ENCODE measurements around the gene MYF6.
"Not testable (repeated sequence)": the region's sequence is repeated elsewhere in the genome, so short reads cannot be mapped to it uniquely, and the experiment has no call there.

The MYF6 gene

GRCh38 chr12:80707126-80707829 lies at the start of gene MYF6:
TSS of gene MYF6 (plus strand) at chr12:80707634. CDS start at chr12:80707720, 86 bp downstream.
- DNase-seq (ENCODE audit: low read depth): no peak

GRCh38 chr12:80659512-80660063 lies 47.8 kb upstream of the MYF6 start:
- no peak for DNase-seq (ENCODE audit: low read depth)

- no peak for DNase-seq (ENCODE audit: low read depth)
These were observed 44.8 kb upstream of the MYF6 start for GRCh38 chr12:80662586-80662985.

GRCh38 chr12:80670214-80670613 lies 37.2 kb upstream of the MYF6 start:
- no peak for DNase-seq (ENCODE audit: low read depth)

- DNase-seq (ENCODE audit: low read depth): not testable (repeated sequence)
These were observed 31.3 kb upstream of the MYF6 start for GRCh38 chr12:80676042-80676636.

- no peak for DNase-seq (ENCODE audit: low read depth)
These were observed 30.6 kb upstream of the MYF6 start for GRCh38 chr12:80676856-80677255.

GRCh38 chr12:80677994-80678393 lies 29.4 kb upstream of the MYF6 start:
- DNase-seq (ENCODE audit: low read depth): no peak

GRCh38 chr12:80679346-80680131 lies 27.9 kb upstream of the MYF6 start:
- DNase-seq (ENCODE audit: low read depth): no peak

GRCh38 chr12:80681287-80681686 lies 26.1 kb upstream of the MYF6 start:
- no peak for DNase-seq (ENCODE audit: low read depth)

GRCh38 chr12:80681786-80682185 lies 25.6 kb upstream of the MYF6 start:
- no peak for DNase-seq (ENCODE audit: low read depth)

- DNase-seq (ENCODE audit: low read depth): no peak
These were observed 23.3 kb upstream of the MYF6 start for GRCh38 chr12:80684077-80684495.

- DNase-seq (ENCODE audit: low read depth): no peak
These were observed 17.3 kb upstream of the MYF6 start for GRCh38 chr12:80690090-80690489.

- DNase-seq (ENCODE audit: low read depth): no peak
These were observed 16.9 kb upstream of the MYF6 start for GRCh38 chr12:80690513-80690912.

- DNase-seq (ENCODE audit: low read depth): no peak
These were observed 15.3 kb upstream of the MYF6 start for GRCh38 chr12:80692114-80692513.

- DNase-seq (ENCODE audit: low read depth): no peak
These were observed 10.1 kb upstream of the MYF6 start for GRCh38 chr12:80697270-80697887.

GRCh38 chr12:80698256-80698655 lies 9.2 kb upstream of the MYF6 start:
- no peak for DNase-seq (ENCODE audit: low read depth)

GRCh38 chr12:80698847-80699542 lies 8.4 kb upstream of the MYF6 start:
- DNase-seq (ENCODE audit: low read depth): no peak

GRCh38 chr12:80700327-80700726 lies 7.1 kb upstream of the MYF6 start:
- no peak for DNase-seq (ENCODE audit: low read depth)

- DNase-seq (ENCODE audit: low read depth): no peak
These were observed 6.0 kb upstream of the MYF6 start for GRCh38 chr12:80701388-80701787.

- DNase-seq (ENCODE audit: low read depth): no peak
These were observed 4.3 kb upstream of the MYF6 start for GRCh38 chr12:80702889-80703805.

GRCh38 chr12:80704420-80704819 lies 3.0 kb upstream of the MYF6 start:
- no peak for DNase-seq (ENCODE audit: low read depth)

Data from activated gamma-delta T cell treated with anti-CD3 and anti-CD28 coated beads, Interleukin-2, amount 50 U/mL, for 16 hours (primary cell).